IPS DF 6.9 (cell line): ENCODE measurements around the gene ARMC7.

Source experiments
- DNase-seq: peaks from one replicate; pipeline ENCODE4 v3.0.0-alpha.2; 2013; ENCODE audit warnings: low read depth, low spot score
- H3K27ac ChIP-seq: one replicate; pipeline ENCODE4 v1.5.1; 2013; ENCODE audit warnings: low read length, control low read depth
- H3K27me3 ChIP-seq: 2 replicates; pipeline ENCODE4 v1.6.1; 2013; ENCODE audit warnings: mild to moderate bottlenecking, low read length; ENCODE audit not compliant: control insufficient read depth, insufficient read depth
- H3K36me3 ChIP-seq: 2 replicates; pipeline ENCODE4 v1.6.1; 2013; ENCODE audit warnings: low read length; ENCODE audit not compliant: control insufficient read depth, insufficient read depth
- H3K4me1 ChIP-seq: 2 replicates; pipeline ENCODE4 v1.6.1; 2013; ENCODE audit warnings: low read length; ENCODE audit not compliant: control insufficient read depth, insufficient read depth
- H3K4me3 ChIP-seq: 2 replicates; pipeline ENCODE4 v1.5.1; 2013; ENCODE audit warnings: mild to moderate bottlenecking, low read length
- H3K9me3 ChIP-seq: 2 replicates; pipeline ENCODE4 v1.6.1; 2013; ENCODE audit warnings: low read length, inconsistent platforms; ENCODE audit not compliant: control insufficient read depth, insufficient read depth
- WGBS: extraction: QIAGEN DNeasy Blood & Tissue Kit; methylation state at CpG from one replicate; pipeline ENCODE4 v1.1.7; 2013; ENCODE audit warnings: mixed read lengths, missing lambda C conversion rate; ENCODE audit not compliant: insufficient read length, insufficient coverage; 5-methylcytosine and 5-hydroxymethylcytosine counted together

The ARMC7 gene

GRCh38 chr17:75176625-75177024 is 66.9 kb downstream of the ARMC7 start:
- no peak overlapping the region for H3K27ac ChIP-seq
- WGBS, result 96% methylated on average over 2 of the region's 5 CpGs
- no peaks in the 10 kb centered on the region for H3K9me3 ChIP-seq
- no peaks in the 10 kb centered on the region for H3K27me3 ChIP-seq
- DNase-seq, result no peak
- peaks cover 29% of the 10 kb centered on the region for H3K36me3 ChIP-seq
- H3K4me3 ChIP-seq, result no peak overlapping the region
- no peaks in the 10 kb centered on the region for H3K4me1 ChIP-seq

- peaks cover 25% of the 10 kb centered on the region for H3K36me3 ChIP-seq
- WGBS, result no CpG with 5 or more reads among the region's 6 CpGs
Observed at GRCh38 chr17:75178453-75178852, 68.7 kb downstream of the ARMC7 start.

More at GRCh38 chr17:75178453-75178852, 68.7 kb downstream of the ARMC7 start:
- DNase-seq, result no peak
- H3K27me3 ChIP-seq, result no peaks in the 10 kb centered on the region
- no peak overlapping the region for H3K4me3 ChIP-seq
- H3K9me3 ChIP-seq, result no peaks in the 10 kb centered on the region
- no peak overlapping the region for H3K27ac ChIP-seq
- no peaks in the 10 kb centered on the region for H3K4me1 ChIP-seq
